ENCODE results near the gene KRT12.

Gene KRT12

DNA sequence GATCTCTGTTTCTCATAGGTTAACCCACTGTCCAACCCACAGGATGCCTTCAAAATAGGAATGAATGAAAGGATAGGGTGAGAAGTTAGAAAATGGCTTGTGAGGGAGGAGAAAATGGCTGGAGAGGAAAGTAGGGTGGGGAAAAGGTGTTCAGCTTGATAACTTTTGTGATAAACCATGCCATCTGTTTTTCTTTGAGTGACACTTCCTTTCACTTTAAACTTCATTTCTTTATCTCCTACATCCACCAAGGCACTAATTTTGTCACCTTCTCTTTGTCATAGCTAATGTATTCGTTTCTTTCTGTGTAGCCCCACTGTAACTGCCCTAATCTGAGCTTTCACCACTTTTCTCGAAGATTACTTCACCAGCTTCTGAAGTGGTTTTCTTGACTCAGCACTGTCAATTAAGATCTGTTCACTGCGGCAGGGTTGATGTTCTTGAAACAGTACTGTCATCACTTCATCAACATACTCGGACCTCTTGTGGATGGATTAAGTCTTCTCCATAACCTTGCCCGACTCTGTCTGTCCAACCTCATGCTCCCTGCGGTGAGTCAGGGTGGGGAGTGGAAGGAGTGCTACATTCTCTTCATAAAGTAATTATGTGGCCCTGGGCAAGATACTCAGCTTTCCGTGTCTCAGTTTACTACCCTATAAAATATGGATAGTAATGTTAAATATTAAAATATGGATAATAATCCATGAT is 39.1 kb downstream of the KRT12 start:
- ChIA-PET CTCF (interaction anchor here (0.9 kb wide), 1 partner anchor 835 kb away, joined by 3 read pairs; no protein-coding TSS in a partner anchor), POLR2A (interaction anchor here (2.1 to 2.5 kb wide), 2 partner anchors 9 to 861 kb away, joined by 7 to 19 read pairs; partner anchors contain the start of gene EIF1)
- TF ChIP-seq ZNF384 (IDR thresholded peaks at IDR 0.05) (no peak), LEF1 (IDR thresholded peaks at IDR 0.05; ENCODE audit: borderline replicate concordance) (no peak), CTBP1 (IDR thresholded peaks at IDR 0.05; ENCODE audit: borderline replicate concordance) (0 out of 2 replicates have a peak, but pooled peaks have one; percentile 6), L3MBTL2 (conservative IDR thresholded peaks at IDR 0.05) (no peak), SUZ12 (IDR thresholded peaks at IDR 0.05) (no peak), BHLHE40 (IDR thresholded peaks at IDR 0.05; ENCODE audit: borderline replicate concordance) (no peak), SP1 (IDR thresholded peaks at IDR 0.05) (no peak), ARNT (IDR thresholded peaks at IDR 0.05) (no peak), FOXA1 (IDR thresholded peaks at IDR 0.05) (no peak), FOXK2 (IDR thresholded peaks at IDR 0.05) (no peak), NFRKB (IDR thresholded peaks at IDR 0.05) (no peak), TARDBP (IDR thresholded peaks at IDR 0.05) (no peak), FOXM1 (IDR thresholded peaks at IDR 0.05; ENCODE audit: borderline replicate concordance) (no peak)
- TF ChIP-seq, protein P1, sequence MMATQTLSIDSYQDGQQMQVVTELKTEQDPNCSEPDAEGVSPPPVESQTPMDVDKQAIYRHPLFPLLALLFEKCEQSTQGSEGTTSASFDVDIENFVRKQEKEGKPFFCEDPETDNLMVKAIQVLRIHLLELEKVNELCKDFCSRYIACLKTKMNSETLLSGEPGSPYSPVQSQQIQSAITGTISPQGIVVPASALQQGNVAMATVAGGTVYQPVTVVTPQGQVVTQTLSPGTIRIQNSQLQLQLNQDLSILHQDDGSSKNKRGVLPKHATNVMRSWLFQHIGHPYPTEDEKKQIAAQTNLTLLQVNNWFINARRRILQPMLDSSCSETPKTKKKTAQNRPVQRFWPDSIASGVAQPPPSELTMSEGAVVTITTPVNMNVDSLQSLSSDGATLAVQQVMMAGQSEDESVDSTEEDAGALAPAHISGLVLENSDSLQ (IDR thresholded peaks at IDR 0.05): peak; percentile 73
- peak; percentile 13 for DNase-seq (ENCODE audit: extremely low spot score)

DNA sequence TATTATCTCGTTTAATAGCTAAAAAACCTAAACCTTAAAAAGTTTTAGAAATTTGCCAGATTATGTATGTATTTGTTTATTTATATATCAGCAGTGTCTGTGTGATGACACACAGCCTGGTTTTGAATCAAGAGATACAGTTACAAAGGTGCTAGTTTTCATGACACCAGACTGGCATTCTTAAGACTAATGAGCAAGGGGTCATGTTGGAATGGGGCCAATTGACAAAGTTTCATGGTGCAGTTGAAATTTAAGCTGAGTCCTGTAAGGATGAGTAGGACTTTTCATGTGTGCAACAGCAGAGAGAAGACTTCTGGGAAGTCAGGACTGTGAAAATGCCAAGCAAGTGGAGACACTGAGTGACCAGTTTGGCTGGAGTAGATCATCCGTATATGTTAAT is 41.4 kb downstream of the KRT12 start:
- no peak for DNase-seq (ENCODE audit: extremely low spot score)
- CTCF ChIA-PET: no interaction called here
- TF ChIP-seq ARNT (IDR thresholded peaks at IDR 0.05): no peak
- TF ChIP-seq L3MBTL2 (conservative IDR thresholded peaks at IDR 0.05): no peak
- TF ChIP-seq NFRKB (IDR thresholded peaks at IDR 0.05): no peak
- TF ChIP-seq CTBP1 (IDR thresholded peaks at IDR 0.05; ENCODE audit: borderline replicate concordance): no peak
- no peak for TF ChIP-seq SUZ12 (IDR thresholded peaks at IDR 0.05)
- TF ChIP-seq BHLHE40 (IDR thresholded peaks at IDR 0.05; ENCODE audit: borderline replicate concordance): no peak
- TF ChIP-seq FOXM1 (IDR thresholded peaks at IDR 0.05; ENCODE audit: borderline replicate concordance): no peak
- no peak for TF ChIP-seq SP1 (IDR thresholded peaks at IDR 0.05)
- TF ChIP-seq TARDBP (IDR thresholded peaks at IDR 0.05): no peak
- TF ChIP-seq FOXA1 (IDR thresholded peaks at IDR 0.05): no peak
- no peak for TF ChIP-seq HDGF (IDR thresholded peaks at IDR 0.05; ENCODE audit: borderline replicate concordance)
- TF ChIP-seq LEF1 (IDR thresholded peaks at IDR 0.05; ENCODE audit: borderline replicate concordance): no peak
- TF ChIP-seq ELF4 (IDR thresholded peaks at IDR 0.05): no peak
- TF ChIP-seq, protein P1 (IDR thresholded peaks at IDR 0.05): no peak
- TF ChIP-seq ZNF384 (IDR thresholded peaks at IDR 0.05): no peak
- no peak for TF ChIP-seq FOXK2 (IDR thresholded peaks at IDR 0.05)
- POLR2A ChIA-PET: no interaction called here

DNA sequence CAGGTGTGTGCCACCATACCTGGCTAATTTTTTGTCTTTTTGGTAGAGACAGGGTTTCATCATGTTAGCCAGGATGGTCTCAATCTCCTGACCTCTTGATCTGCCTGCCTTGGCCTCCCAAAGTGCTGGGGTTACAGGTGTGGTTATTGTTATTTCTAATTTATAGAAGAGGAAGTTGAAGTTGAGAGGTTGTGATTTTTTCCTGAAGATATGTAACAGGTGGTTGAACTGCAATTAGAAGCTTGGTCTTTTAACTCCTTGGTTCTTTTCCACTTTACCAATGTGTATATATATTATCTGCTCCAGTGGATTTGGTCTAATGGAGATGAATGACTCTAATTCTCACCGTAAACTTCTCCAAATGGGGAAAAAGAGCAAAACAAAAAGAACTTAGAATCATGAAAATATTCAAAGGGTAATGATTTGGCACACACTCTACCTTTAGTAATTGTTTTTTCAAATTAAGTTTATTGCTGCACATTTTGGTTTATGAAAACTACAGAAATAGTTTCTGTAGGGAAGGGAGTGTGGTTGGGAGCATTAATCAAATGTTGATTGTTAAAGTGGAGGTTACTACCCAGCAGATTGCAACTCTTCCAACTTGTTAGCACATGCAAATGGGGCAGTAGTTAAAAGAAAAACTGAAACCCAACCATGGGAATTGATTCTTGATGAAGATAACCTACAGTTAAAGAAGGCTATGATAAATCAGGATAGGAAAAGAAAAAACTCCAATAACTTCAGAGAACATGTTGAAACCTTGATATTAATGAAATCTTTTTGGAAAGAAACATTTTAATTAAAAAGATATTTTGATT is 42.8 kb downstream of the KRT12 start:
- no peak for DNase-seq (ENCODE audit: extremely low spot score)
- ChIA-PET POLR2A (no interaction called here), CTCF (no interaction called here)
- TF ChIP-seq LEF1 (IDR thresholded peaks at IDR 0.05; ENCODE audit: borderline replicate concordance) (no peak), FOXK2 (IDR thresholded peaks at IDR 0.05) (no peak), FOXM1 (IDR thresholded peaks at IDR 0.05; ENCODE audit: borderline replicate concordance) (no peak), ELF4 (IDR thresholded peaks at IDR 0.05) (no peak), ARNT (IDR thresholded peaks at IDR 0.05) (no peak), ZNF384 (IDR thresholded peaks at IDR 0.05) (no peak), SP1 (IDR thresholded peaks at IDR 0.05) (no peak), HDGF (IDR thresholded peaks at IDR 0.05; ENCODE audit: borderline replicate concordance) (no peak), L3MBTL2 (conservative IDR thresholded peaks at IDR 0.05) (no peak), CTBP1 (IDR thresholded peaks at IDR 0.05; ENCODE audit: borderline replicate concordance) (no peak), FOXA1 (IDR thresholded peaks at IDR 0.05) (no peak), NFRKB (IDR thresholded peaks at IDR 0.05) (no peak), TARDBP (IDR thresholded peaks at IDR 0.05) (no peak), BHLHE40 (IDR thresholded peaks at IDR 0.05; ENCODE audit: borderline replicate concordance) (no peak)
- TF ChIP-seq, protein P1 (IDR thresholded peaks at IDR 0.05): no peak

DNA sequence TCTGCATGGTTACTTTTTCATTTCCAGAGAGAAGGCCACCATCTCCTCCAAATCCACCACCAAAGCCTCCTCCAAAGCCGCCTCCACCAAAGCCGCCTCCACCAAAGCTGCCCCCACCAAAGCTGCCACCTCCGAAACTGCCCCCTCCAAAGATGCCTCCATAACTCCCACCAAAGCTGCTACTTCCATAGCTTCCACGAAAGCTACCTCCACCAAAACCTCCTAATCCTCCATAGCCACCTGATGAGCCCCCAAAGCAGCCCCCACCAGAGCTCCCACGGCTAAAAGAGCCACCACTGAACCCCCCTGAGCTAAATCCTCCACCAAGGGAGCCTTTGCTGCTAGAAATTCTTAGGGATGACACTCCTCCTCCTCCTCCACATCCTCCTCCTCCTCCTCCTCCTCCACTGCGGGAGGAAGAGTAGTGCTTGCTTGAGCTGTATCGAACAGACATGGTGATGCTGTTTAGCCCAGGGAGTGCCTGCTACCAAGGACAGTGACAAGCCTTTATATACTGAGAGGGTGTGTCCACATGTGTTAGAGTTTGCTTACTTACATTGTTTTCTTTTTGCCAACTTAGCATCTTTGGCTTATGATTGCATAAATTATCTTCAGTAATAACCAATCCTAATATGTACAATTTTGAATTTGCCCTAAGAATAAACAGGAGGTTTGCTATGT is 44.8 kb downstream of the KRT12 start, which contains the start of gene KRT10:
TSS of gene KRT10 (minus strand) at position 483 of the 681 bp plus-strand sequence. CDS start at position 454, 29 bp downstream.
- TF ChIP-seq BHLHE40 (IDR thresholded peaks at IDR 0.05; ENCODE audit: borderline replicate concordance) (no peak), ZNF384 (IDR thresholded peaks at IDR 0.05) (no peak), ARNT (IDR thresholded peaks at IDR 0.05) (no peak), NFRKB (IDR thresholded peaks at IDR 0.05) (no peak), FOXK2 (IDR thresholded peaks at IDR 0.05) (no peak), TARDBP (IDR thresholded peaks at IDR 0.05) (no peak), FOXM1 (IDR thresholded peaks at IDR 0.05; ENCODE audit: borderline replicate concordance) (no peak), CTBP1 (IDR thresholded peaks at IDR 0.05; ENCODE audit: borderline replicate concordance) (no peak), LEF1 (IDR thresholded peaks at IDR 0.05; ENCODE audit: borderline replicate concordance) (no peak), ELF4 (IDR thresholded peaks at IDR 0.05) (no peak), FOXA1 (IDR thresholded peaks at IDR 0.05) (no peak), HDGF (IDR thresholded peaks at IDR 0.05; ENCODE audit: borderline replicate concordance) (no peak), SP1 (IDR thresholded peaks at IDR 0.05) (no peak), SUZ12 (IDR thresholded peaks at IDR 0.05) (no peak), L3MBTL2 (conservative IDR thresholded peaks at IDR 0.05) (no peak)
- TF ChIP-seq, protein P1 (IDR thresholded peaks at IDR 0.05): no peak
- ChIA-PET CTCF (interaction anchor here (0.6 to 1.2 kb wide), 3 partner anchors 27 to 727 kb away, joined by 3 to 4 read pairs (median 3); no protein-coding TSS in a partner anchor), POLR2A (interaction anchor here (0.7 to 1.2 kb wide), 2 partner anchors 722 to 866 kb away, joined by 3 read pairs; partner anchors contain the start of gene EIF1)
- DNase-seq (ENCODE audit: extremely low spot score): no peak

All from HEK293T (cell line).